Panc1 (cell line): ENCODE data around the gene TXNDC11. TPM values are rescaled to one million over a fixed set of nuclear protein-coding genes. Genes with fewer than 3 reads are reported as not detected.

Experiments used
- ATAC-seq: fragments of 200-7000 bp; cut with Tn5 transposase; 2 replicates; pipeline ENCODE4 v1.9.1; 2020; ENCODE audit warnings: mild to moderate bottlenecking, moderate library complexity
- BruUV-seq: library from RNA; stranded (reverse); fragments of 400-500 nt; replicated peaks from 2 replicates; lab custom pipeline; 2021; lab: Mats Ljungman, UMichigan
- CTCF ChIA-PET: fragments of 300-600 bp; sonication (Branson Sonifier 250); formaldehyde crosslinking; loops from one replicate; lab custom pipeline; 2022; ENCODE audit warnings: antibody characterized with exemption; lab: Charles Lee
- POLR2A ChIA-PET: fragments of 300-600 bp; sonication (Branson Sonifier 250); formaldehyde crosslinking; loops from one replicate; lab custom pipeline; 2022; ENCODE audit warnings: antibody characterized with exemption; lab: Charles Lee
- DNase-seq: peaks from one replicate; pipeline ENCODE4 v3.0.0-alpha.2; 2010; ENCODE audit warnings: low read depth, low spot score
- H3K27ac ChIP-seq: 2 replicates; pipeline ENCODE4 v1.5.1; 2011; ENCODE audit warnings: mild to moderate bottlenecking, low read length, inconsistent platforms
- H3K27me3 ChIP-seq: fragments of 200-500 bp; sonication (Bioruptor generic); 2 replicates; pipeline ENCODE4 v1.6.0; 2014; ENCODE audit warnings: low read length, inconsistent platforms; ENCODE audit not compliant: control insufficient read depth, insufficient read depth
- H3K36me3 ChIP-seq: fragments of 200-500 bp; sonication (Bioruptor generic); 2 replicates; pipeline ENCODE4 v1.5.1; 2014; ENCODE audit warnings: inconsistent platforms, mild to moderate bottlenecking, low read length, moderate library complexity; ENCODE audit not compliant: control insufficient read depth, insufficient read depth
- H3K4me1 ChIP-seq: 2 replicates; pipeline ENCODE4 v1.5.1; 2011; ENCODE audit warnings: inconsistent platforms, mild to moderate bottlenecking, low read length, moderate library complexity; ENCODE audit not compliant: control insufficient read depth, insufficient read depth
- H3K4me3 ChIP-seq, 2 experiments: 2 replicates each; pipeline ENCODE4 v1.5.1; 2011 to 2012; ENCODE audit warnings: low read depth in 2 of 2, low read length in 2 of 2, mild to moderate bottlenecking in 2 of 2, inconsistent platforms in 1 of 2, moderate library complexity in 1 of 2
- H3K9me3 ChIP-seq: fragments of 200-500 bp; sonication (Bioruptor generic); 2 replicates; pipeline ENCODE4 v1.5.1; 2014; ENCODE audit warnings: low read depth, mild to moderate bottlenecking, inconsistent platforms, low read length, moderate library complexity; ENCODE audit not compliant: control insufficient read depth, insufficient read depth
- CTCF ChIP-seq: fragments of 450-650 bp; IDR thresholded peaks from 2 replicates; pipeline ENCODE4 v1.5.1; 2017; ENCODE audit warnings: mild to moderate bottlenecking
- POLR2AphosphoS5 ChIP-seq: IDR thresholded peaks from 2 replicates; pipeline ENCODE4 v1.6.1; 2012; ENCODE audit warnings: mild to moderate bottlenecking, low read depth, low read length, moderate library complexity
- REST ChIP-seq, 2 experiments: IDR thresholded peaks; 2 replicates each; pipeline ENCODE4 v1.6.1; 2011 to 2012; ENCODE audit warnings: low read depth in 2 of 2, control low read depth in 1 of 2, low read length in 1 of 2, mild to moderate bottlenecking in 1 of 2, moderate library complexity in 1 of 2; ENCODE audit not compliant: insufficient read depth in 1 of 2
- SIN3A ChIP-seq: IDR thresholded peaks from 2 replicates; pipeline ENCODE4 v1.6.1; 2012; ENCODE audit warnings: low read depth, mild to moderate bottlenecking, low read length, moderate library complexity, borderline replicate concordance; ENCODE audit not compliant: insufficient read depth
- TCF7L2 ChIP-seq: IDR thresholded peaks from 2 replicates; pipeline ENCODE4 v1.6.1; 2011; ENCODE audit warnings: mild to moderate bottlenecking, low read depth, low read length, inconsistent platforms
- in situ Hi-C: cut with HindIII; loops from 2 replicates; pipeline ENCODE4 v1.10.0; 2016; ENCODE audit warnings: low sequenced_read_pairs, low pct_unique_long_range_greater_than_20kb
- intact Hi-C: fragments of 100-400 bp; cut with micrococcal nuclease; formaldehyde crosslinking; loops from one replicate; pipeline ENCODE4 v1.10.0; 2022; ENCODE audit not compliant: unreplicated experiment
- total RNA-seq: library from RNA; stranded (reverse); gene quantifications from one replicate; pipeline ENCODE4 v1.2.1, GENCODE V29; 2021; ENCODE audit not compliant: unreplicated experiment

Gene TXNDC11
- total RNA-seq, 1 experiment from 2014 or later, result 30.5 TPM

GRCh38 chr16:11665071-11665491 lies 77.6 kb downstream of the TXNDC11 start:
- no peak for ATAC-seq
- no peak overlapping the region for H3K27ac ChIP-seq
- CTCF ChIA-PET, result no interaction called here
- intact Hi-C loops (no loop called here), in situ Hi-C loops (no loop called here)
- POLR2A ChIA-PET, result no interaction called here
- peaks cover 6% of the 10 kb centered on the region for H3K4me1 ChIP-seq
- TF ChIP-seq TCF7L2 (no peak), CTCF (no peak), SIN3A (no peak), POLR2AphosphoS5 (no peak), REST (IDR thresholded peaks at IDR 0.05; ENCODE audit: insufficient read depth in 1 of 2, low read depth in 2 of 2, low read length in 1 of 2) (no peak)
- no peak for DNase-seq
- H3K36me3 ChIP-seq, result no peaks in the 10 kb centered on the region; the same call in 1 of the 2 replicates
- BruUV-seq, result no TSS peak
- no peaks in the 10 kb centered on the region for H3K9me3 ChIP-seq
- H3K27me3 ChIP-seq, result no peaks in the 10 kb centered on the region
- H3K4me3 ChIP-seq, result no peak overlapping the region

GRCh38 chr16:11662582-11662981 lies 80.1 kb downstream of the TXNDC11 start:
- H3K9me3 ChIP-seq, result no peaks in the 10 kb centered on the region
- ATAC-seq (no peak), DNase-seq (no peak)
- CTCF ChIA-PET, result no interaction called here
- no peak overlapping the region for H3K4me3 ChIP-seq
- no peaks in the 10 kb centered on the region for H3K27me3 ChIP-seq
- intact Hi-C loops, result no loop called here
- H3K4me1 ChIP-seq, result no peaks in the 10 kb centered on the region; the same call in none of the 2 replicates
- H3K27ac ChIP-seq, result no peak overlapping the region
- in situ Hi-C loops, result no loop called here
- POLR2A ChIA-PET, result no interaction called here
- TF ChIP-seq REST (IDR thresholded peaks at IDR 0.05; ENCODE audit: insufficient read depth in 1 of 2, low read depth in 2 of 2, low read length in 1 of 2), result no peak
- no peak for TF ChIP-seq POLR2AphosphoS5
- TF ChIP-seq SIN3A, result no peak
- TF ChIP-seq CTCF, result no peak
- TF ChIP-seq TCF7L2, result no peak
- no peaks in the 10 kb centered on the region for H3K36me3 ChIP-seq
- no TSS peak for BruUV-seq
